Measurements from ENCODE around the gene IFI27.

DNA sequence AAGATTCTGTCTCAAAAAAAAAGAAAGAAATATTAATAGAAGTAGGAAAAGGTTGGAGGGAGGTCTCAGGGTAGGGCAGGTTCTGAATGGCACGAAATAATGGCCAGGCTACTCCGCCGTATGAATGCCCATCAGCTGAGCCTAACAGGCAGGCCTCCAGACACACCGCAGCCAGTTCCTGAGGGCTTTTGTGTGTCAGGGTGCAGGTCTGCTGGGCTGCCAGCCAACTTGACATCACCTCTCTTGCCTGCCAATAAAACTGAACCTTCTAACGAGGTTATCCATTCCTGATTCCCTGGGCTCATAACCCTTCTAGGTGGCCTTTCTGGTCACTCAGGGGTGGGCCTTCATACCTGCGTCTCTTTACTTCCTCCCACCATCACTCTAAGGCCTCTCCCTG, 3.0 kb downstream of the IFI27 start:
- TF ChIP-seq POLR2A (IDR thresholded peaks at IDR 0.05): no peak
- TF ChIP-seq, protein P1, sequence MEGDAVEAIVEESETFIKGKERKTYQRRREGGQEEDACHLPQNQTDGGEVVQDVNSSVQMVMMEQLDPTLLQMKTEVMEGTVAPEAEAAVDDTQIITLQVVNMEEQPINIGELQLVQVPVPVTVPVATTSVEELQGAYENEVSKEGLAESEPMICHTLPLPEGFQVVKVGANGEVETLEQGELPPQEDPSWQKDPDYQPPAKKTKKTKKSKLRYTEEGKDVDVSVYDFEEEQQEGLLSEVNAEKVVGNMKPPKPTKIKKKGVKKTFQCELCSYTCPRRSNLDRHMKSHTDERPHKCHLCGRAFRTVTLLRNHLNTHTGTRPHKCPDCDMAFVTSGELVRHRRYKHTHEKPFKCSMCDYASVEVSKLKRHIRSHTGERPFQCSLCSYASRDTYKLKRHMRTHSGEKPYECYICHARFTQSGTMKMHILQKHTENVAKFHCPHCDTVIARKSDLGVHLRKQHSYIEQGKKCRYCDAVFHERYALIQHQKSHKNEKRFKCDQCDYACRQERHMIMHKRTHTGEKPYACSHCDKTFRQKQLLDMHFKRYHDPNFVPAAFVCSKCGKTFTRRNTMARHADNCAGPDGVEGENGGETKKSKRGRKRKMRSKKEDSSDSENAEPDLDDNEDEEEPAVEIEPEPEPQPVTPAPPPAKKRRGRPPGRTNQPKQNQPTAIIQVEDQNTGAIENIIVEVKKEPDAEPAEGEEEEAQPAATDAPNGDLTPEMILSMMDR (IDR thresholded peaks at IDR 0.05): no peak
- TF ChIP-seq EP300 (IDR thresholded peaks at IDR 0.05): no peak

Data from ovary (tissue), 3 donors.